ENCODE results near the gene FN3K.

DNA sequence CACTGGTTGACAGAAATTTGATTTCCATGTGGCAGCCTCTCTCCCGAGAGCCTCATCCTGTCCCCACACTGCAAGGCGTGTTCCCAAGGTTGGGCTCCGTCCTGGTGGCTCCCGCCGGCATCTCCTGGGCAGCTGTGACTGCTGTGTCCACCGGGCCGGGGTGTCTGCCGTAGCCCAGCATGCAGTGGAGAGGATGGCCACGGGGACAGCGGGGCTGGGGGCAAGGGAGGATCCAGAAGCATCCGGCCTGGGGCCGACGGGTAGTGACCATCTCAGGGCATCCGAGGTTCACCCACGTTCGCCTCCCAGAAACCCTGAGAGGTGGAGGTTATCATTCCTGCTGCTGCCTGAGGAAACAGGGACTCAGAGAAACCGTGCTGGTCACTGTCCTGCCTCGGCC, 29.7 kb upstream of the FN3K start:
- TF ChIP-seq, protein P1, sequence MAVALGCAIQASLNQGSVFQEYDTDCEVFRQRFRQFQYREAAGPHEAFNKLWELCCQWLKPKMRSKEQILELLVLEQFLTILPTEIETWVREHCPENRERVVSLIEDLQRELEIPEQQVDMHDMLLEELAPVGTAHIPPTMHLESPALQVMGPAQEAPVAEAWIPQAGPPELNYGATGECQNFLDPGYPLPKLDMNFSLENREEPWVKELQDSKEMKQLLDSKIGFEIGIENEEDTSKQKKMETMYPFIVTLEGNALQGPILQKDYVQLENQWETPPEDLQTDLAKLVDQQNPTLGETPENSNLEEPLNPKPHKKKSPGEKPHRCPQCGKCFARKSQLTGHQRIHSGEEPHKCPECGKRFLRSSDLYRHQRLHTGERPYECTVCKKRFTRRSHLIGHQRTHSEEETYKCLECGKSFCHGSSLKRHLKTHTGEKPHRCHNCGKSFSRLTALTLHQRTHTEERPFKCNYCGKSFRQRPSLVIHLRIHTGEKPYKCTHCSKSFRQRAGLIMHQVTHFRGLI (tag by site-specific recombination; IDR thresholded peaks at IDR 0.05) = no peak
- TF ChIP-seq, protein P2, sequence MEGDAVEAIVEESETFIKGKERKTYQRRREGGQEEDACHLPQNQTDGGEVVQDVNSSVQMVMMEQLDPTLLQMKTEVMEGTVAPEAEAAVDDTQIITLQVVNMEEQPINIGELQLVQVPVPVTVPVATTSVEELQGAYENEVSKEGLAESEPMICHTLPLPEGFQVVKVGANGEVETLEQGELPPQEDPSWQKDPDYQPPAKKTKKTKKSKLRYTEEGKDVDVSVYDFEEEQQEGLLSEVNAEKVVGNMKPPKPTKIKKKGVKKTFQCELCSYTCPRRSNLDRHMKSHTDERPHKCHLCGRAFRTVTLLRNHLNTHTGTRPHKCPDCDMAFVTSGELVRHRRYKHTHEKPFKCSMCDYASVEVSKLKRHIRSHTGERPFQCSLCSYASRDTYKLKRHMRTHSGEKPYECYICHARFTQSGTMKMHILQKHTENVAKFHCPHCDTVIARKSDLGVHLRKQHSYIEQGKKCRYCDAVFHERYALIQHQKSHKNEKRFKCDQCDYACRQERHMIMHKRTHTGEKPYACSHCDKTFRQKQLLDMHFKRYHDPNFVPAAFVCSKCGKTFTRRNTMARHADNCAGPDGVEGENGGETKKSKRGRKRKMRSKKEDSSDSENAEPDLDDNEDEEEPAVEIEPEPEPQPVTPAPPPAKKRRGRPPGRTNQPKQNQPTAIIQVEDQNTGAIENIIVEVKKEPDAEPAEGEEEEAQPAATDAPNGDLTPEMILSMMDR (tag by site-specific recombination; IDR thresholded peaks at IDR 0.05) = no peak
- no peak for TF ChIP-seq ZNF548 (tag by site-specific recombination; IDR thresholded peaks at IDR 0.05)
- TF ChIP-seq BCL11A (tag by site-specific recombination; IDR thresholded peaks at IDR 0.05; ENCODE audit: low read depth) = no peak
- no peak for TF ChIP-seq ZNF792 (tag by site-specific recombination; IDR thresholded peaks at IDR 0.05)
- TF ChIP-seq ZBTB8A (tag by site-specific recombination; IDR thresholded peaks at IDR 0.05) = no peak
- TF ChIP-seq, protein P3, sequence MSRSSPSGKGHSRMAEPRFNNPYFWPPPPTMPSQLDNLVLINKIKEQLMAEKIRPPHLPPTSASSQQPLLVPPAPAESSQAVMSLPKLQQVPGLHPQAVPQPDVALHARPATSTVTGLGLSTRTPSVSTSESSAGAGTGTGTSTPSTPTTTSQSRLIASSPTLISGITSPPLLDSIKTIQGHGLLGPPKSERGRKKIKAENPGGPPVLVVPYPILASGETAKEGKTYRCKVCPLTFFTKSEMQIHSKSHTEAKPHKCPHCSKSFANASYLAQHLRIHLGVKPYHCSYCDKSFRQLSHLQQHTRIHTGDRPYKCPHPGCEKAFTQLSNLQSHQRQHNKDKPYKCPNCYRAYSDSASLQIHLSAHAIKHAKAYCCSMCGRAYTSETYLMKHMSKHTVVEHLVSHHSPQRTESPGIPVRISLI (tag by site-specific recombination; IDR thresholded peaks at IDR 0.05) = no peak
- no peak for TF ChIP-seq ZNF530 (tag by site-specific recombination; IDR thresholded peaks at IDR 0.05; ENCODE audit: low read depth)

Data from HEK293 (cell line).